ENCODE measurements around the gene ANTXR2.

Gene ANTXR2

DNA sequence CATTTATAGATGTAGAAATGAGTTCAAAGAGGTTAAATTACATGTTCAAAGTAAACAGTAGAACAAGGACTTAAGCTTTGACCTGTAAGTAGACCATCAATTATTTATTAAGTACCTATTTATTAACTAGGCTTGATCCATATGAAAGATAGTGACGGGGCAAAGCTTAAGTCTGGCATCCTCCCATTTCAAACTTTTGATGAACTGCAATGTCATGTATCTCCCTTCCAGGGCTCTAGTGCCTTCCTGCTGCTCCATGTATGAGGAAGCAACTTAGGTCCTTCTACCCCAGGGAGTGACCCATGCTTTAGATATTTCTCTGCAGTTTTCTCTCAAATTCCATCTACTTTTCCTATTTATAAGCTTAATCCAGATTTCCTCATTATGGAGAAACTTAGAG lies 31.9 kb upstream of the ANTXR2 start:
- Histone ChIP-seq H3K9me3 (ENCODE audit: control insufficient read depth in 1 of 2, low read length in 2 of 2) (peaks cover 0 to 7% of the 10 kb centered on the region in 2 donors), H3K9ac (ENCODE audit: low read depth in 1 of 2, low read length in 2 of 2) (no peak overlapping the region), H3K4me1 (ENCODE audit: control insufficient read depth in 1 of 2, insufficient read depth in 2 of 2, low read length in 2 of 2) (no peaks in the 10 kb centered on the region), H3K36me3 (ENCODE audit: control insufficient read depth in 1 of 2, insufficient read depth in 2 of 2, low read length in 2 of 2) (no peaks in the 10 kb centered on the region), H3K4me3 (ENCODE audit: low read depth in 1 of 2, low read length in 2 of 2) (no peak overlapping the region), H3K27me3 (ENCODE audit: control insufficient read depth in 1 of 2, insufficient read depth in 2 of 2, low read length in 2 of 2) (no peaks in the 10 kb centered on the region), H3K27ac (ENCODE audit: low read depth, low read length) (no peak overlapping the region)

- no peaks in the 10 kb centered on the region for H3K36me3 ChIP-seq (ENCODE audit: control insufficient read depth in 1 of 2, insufficient read depth in 2 of 2, low read length in 2 of 2)
- no peak overlapping the region for H3K27ac ChIP-seq (ENCODE audit: low read depth, low read length)
- no peaks in the 10 kb centered on the region for H3K27me3 ChIP-seq (ENCODE audit: control insufficient read depth in 1 of 2, insufficient read depth in 2 of 2, low read length in 2 of 2)
- H3K9ac ChIP-seq (ENCODE audit: low read depth in 1 of 2, low read length in 2 of 2), result no peak overlapping the region
- H3K9me3 ChIP-seq (ENCODE audit: control insufficient read depth in 1 of 2, low read length in 2 of 2), result peaks cover 0 to 7% of the 10 kb centered on the region in 2 donors
- no peaks in the 10 kb centered on the region for H3K4me1 ChIP-seq (ENCODE audit: control insufficient read depth in 1 of 2, insufficient read depth in 2 of 2, low read length in 2 of 2)
- H3K4me3 ChIP-seq (ENCODE audit: low read depth in 1 of 2, low read length in 2 of 2), result no peak overlapping the region
Observed at GRCh38 chr4:80103629-80104028, 30.6 kb upstream of the ANTXR2 start.

DNA sequence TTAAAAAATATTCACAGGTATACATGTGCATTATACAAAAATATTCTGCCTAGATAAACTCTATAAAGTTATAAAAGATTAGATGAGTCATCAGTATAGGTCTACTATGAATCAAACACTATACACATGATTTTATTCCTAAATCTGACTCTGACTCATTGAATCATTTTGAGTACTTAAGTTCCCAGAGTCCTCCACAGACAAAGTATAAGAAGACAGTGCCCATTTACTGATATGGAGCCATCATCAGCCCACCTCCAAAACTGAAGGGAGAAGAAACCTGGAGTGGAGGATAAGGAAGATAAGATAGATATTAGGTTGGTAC lies 28.7 kb upstream of the ANTXR2 start:
- H3K4me3 ChIP-seq (ENCODE audit: low read depth in 1 of 2, low read length in 2 of 2), result no peak overlapping the region
- H3K27ac ChIP-seq (ENCODE audit: low read depth, low read length), result no peak overlapping the region
- no peaks in the 10 kb centered on the region for H3K9me3 ChIP-seq (ENCODE audit: control insufficient read depth in 1 of 2, low read length in 2 of 2)
- no peaks in the 10 kb centered on the region for H3K27me3 ChIP-seq (ENCODE audit: control insufficient read depth in 1 of 2, insufficient read depth in 2 of 2, low read length in 2 of 2)
- H3K36me3 ChIP-seq (ENCODE audit: control insufficient read depth in 1 of 2, insufficient read depth in 2 of 2, low read length in 2 of 2), result no peaks in the 10 kb centered on the region
- no peaks in the 10 kb centered on the region for H3K4me1 ChIP-seq (ENCODE audit: control insufficient read depth in 1 of 2, insufficient read depth in 2 of 2, low read length in 2 of 2)
- no peak overlapping the region for H3K9ac ChIP-seq (ENCODE audit: low read depth in 1 of 2, low read length in 2 of 2)

GRCh38 chr4:80101071-80101791 lies 28.2 kb upstream of the ANTXR2 start:
- Histone ChIP-seq H3K27me3 (ENCODE audit: control insufficient read depth in 1 of 2, insufficient read depth in 2 of 2, low read length in 2 of 2) (no peaks in the 10 kb centered on the region), H3K4me1 (ENCODE audit: control insufficient read depth in 1 of 2, insufficient read depth in 2 of 2, low read length in 2 of 2) (no peaks in the 10 kb centered on the region), H3K27ac (ENCODE audit: low read depth, low read length) (no peak overlapping the region), H3K9ac (ENCODE audit: low read depth in 1 of 2, low read length in 2 of 2) (no peak overlapping the region), H3K4me3 (ENCODE audit: low read depth in 1 of 2, low read length in 2 of 2) (no peak overlapping the region), H3K9me3 (ENCODE audit: control insufficient read depth in 1 of 2, low read length in 2 of 2) (no peaks in the 10 kb centered on the region), H3K36me3 (ENCODE audit: control insufficient read depth in 1 of 2, insufficient read depth in 2 of 2, low read length in 2 of 2) (no peaks in the 10 kb centered on the region)

DNA sequence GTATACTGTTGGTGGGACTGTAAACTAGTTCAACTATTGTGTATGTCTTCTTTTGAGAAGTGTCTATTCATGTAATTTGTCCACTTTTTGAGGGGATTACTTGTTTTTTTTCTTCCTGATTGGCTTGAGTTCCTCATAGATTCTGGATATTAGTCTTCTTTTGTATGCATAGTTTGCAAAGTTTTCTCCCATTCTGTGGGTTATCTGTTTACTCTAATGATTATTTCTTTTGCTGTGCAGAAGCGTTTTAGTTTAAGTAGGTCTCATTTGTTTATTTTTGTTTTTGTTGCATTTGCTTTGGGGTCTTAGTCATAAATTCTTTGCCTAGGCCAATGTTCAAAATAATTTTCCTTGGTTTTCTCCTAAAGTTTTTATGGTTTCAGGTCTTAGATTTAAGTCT lies 26.6 kb upstream of the ANTXR2 start:
- H3K9ac ChIP-seq (ENCODE audit: low read depth in 1 of 2, low read length in 2 of 2), result no peak overlapping the region
- H3K4me3 ChIP-seq (ENCODE audit: low read depth in 1 of 2, low read length in 2 of 2), result no peak overlapping the region
- H3K27ac ChIP-seq (ENCODE audit: low read depth, low read length), result no peak overlapping the region
- no peaks in the 10 kb centered on the region for H3K27me3 ChIP-seq (ENCODE audit: control insufficient read depth in 1 of 2, insufficient read depth in 2 of 2, low read length in 2 of 2)
- H3K4me1 ChIP-seq (ENCODE audit: control insufficient read depth in 1 of 2, insufficient read depth in 2 of 2, low read length in 2 of 2), result no peaks in the 10 kb centered on the region
- no peaks in the 10 kb centered on the region for H3K36me3 ChIP-seq (ENCODE audit: control insufficient read depth in 1 of 2, insufficient read depth in 2 of 2, low read length in 2 of 2)
- H3K9me3 ChIP-seq (ENCODE audit: control insufficient read depth in 1 of 2, low read length in 2 of 2), result no peaks in the 10 kb centered on the region

DNA sequence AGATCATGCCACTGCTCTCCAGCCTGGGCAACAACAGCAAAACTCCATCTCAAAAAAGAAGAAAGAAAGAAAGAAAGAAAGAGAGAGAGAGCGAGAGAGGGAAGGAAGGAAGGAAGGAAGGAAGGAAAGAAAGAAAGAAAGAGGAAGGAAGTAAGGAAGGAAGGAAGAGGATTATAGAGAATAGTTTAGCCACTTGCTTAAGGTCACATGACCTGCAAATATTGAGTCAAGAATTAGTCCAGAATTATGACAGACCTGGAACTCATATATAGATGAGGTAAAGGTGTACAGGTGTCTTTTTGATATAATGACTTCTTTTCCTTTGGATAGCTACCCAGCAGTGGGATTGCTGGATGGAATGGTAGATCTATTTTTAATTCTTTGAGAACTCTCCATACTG lies 25.6 kb upstream of the ANTXR2 start:
- H3K9me3 ChIP-seq (ENCODE audit: control insufficient read depth in 1 of 2, low read length in 2 of 2), result no peaks in the 10 kb centered on the region
- no peaks in the 10 kb centered on the region for H3K27me3 ChIP-seq (ENCODE audit: control insufficient read depth in 1 of 2, insufficient read depth in 2 of 2, low read length in 2 of 2)
- no peaks in the 10 kb centered on the region for H3K36me3 ChIP-seq (ENCODE audit: control insufficient read depth in 1 of 2, insufficient read depth in 2 of 2, low read length in 2 of 2)
- no peak overlapping the region for H3K27ac ChIP-seq (ENCODE audit: low read depth, low read length)
- H3K9ac ChIP-seq (ENCODE audit: low read depth in 1 of 2, low read length in 2 of 2), result no peak overlapping the region
- H3K4me1 ChIP-seq (ENCODE audit: control insufficient read depth in 1 of 2, insufficient read depth in 2 of 2, low read length in 2 of 2), result no peaks in the 10 kb centered on the region
- H3K4me3 ChIP-seq (ENCODE audit: low read depth in 1 of 2, low read length in 2 of 2), result no peak overlapping the region

DNA sequence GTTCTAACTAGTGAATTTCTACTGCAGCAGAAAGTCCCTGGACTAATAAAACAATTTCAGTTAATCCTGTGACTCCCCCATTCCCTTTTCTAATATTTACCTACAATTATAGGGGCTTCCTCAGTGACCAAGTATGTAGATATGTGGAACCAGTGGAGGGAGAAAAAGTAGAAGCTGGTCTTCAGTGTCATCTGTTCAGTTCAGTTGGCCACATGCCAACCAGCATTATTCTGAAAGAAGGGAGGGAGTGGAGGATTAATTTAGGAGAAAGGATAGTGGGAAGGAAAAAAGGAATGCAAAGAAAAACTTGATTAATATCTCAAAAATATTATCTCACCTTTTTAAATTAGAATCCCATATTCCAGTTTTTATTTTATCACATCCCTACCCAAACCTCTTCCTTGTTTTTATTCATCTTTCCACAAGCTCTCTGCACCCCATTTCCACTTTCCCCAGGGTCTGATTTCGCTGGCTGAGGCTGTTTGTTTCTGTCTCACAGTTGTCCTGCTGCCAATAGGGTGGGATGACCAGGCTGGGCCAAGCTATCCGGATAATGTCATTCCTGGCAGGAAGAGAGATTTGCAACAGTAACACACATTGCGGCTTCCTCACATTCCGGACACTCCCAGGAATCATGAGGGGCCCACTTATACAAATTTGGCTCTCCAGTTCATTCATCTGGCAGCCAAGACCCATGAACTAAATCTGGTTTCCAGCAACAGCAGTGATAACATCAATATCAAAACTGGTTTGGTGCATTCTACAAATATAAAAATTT lies 24.6 kb upstream of the ANTXR2 start:
- H3K9ac ChIP-seq (ENCODE audit: low read depth in 1 of 2, low read length in 2 of 2), result no peak overlapping the region
- no peaks in the 10 kb centered on the region for H3K27me3 ChIP-seq (ENCODE audit: control insufficient read depth in 1 of 2, insufficient read depth in 2 of 2, low read length in 2 of 2)
- H3K9me3 ChIP-seq (ENCODE audit: control insufficient read depth in 1 of 2, low read length in 2 of 2), result no peaks in the 10 kb centered on the region
- no peaks in the 10 kb centered on the region for H3K36me3 ChIP-seq (ENCODE audit: control insufficient read depth in 1 of 2, insufficient read depth in 2 of 2, low read length in 2 of 2)
- no peaks in the 10 kb centered on the region for H3K4me1 ChIP-seq (ENCODE audit: control insufficient read depth in 1 of 2, insufficient read depth in 2 of 2, low read length in 2 of 2)
- H3K4me3 ChIP-seq (ENCODE audit: low read depth in 1 of 2, low read length in 2 of 2), result no peak overlapping the region
- H3K27ac ChIP-seq (ENCODE audit: low read depth, low read length), result no peak overlapping the region

GRCh38 chr4:80096175-80096850 lies 23.3 kb upstream of the ANTXR2 start:
- H3K27me3 ChIP-seq (ENCODE audit: control insufficient read depth in 1 of 2, insufficient read depth in 2 of 2, low read length in 2 of 2), result no peaks in the 10 kb centered on the region
- no peaks in the 10 kb centered on the region for H3K36me3 ChIP-seq (ENCODE audit: control insufficient read depth in 1 of 2, insufficient read depth in 2 of 2, low read length in 2 of 2)
- no peak overlapping the region for H3K27ac ChIP-seq (ENCODE audit: low read depth, low read length)
- H3K9ac ChIP-seq (ENCODE audit: low read depth in 1 of 2, low read length in 2 of 2), result no peak overlapping the region
- no peaks in the 10 kb centered on the region for H3K4me1 ChIP-seq (ENCODE audit: control insufficient read depth in 1 of 2, insufficient read depth in 2 of 2, low read length in 2 of 2)
- H3K4me3 ChIP-seq (ENCODE audit: low read depth in 1 of 2, low read length in 2 of 2), result no peak overlapping the region
- no peaks in the 10 kb centered on the region for H3K9me3 ChIP-seq (ENCODE audit: control insufficient read depth in 1 of 2, low read length in 2 of 2)

GRCh38 chr4:80094191-80094590 lies 21.2 kb upstream of the ANTXR2 start:
- Histone ChIP-seq H3K9me3 (ENCODE audit: control insufficient read depth in 1 of 2, low read length in 2 of 2) (no peaks in the 10 kb centered on the region), H3K4me3 (ENCODE audit: low read depth in 1 of 2, low read length in 2 of 2) (no peak overlapping the region)

DNA sequence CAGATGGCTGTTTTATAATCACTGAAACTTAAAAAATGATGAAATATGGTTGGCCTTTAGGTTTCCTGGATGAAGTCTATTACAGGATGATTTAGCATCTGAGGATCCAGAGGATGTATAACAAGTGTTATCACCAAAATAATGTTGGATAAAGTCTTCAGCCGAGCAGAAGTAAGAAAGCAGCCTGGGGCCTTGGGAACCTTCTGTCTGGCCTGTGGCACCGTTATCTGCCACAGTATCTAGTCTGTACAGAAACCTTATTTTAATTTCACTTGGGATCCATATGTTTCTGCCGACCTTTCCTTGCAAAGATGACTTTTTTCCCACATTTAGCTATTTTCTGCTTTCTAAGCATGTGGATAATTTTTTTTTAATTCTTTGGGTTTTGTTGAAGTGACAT lies 20.5 kb upstream of the ANTXR2 start:
- Histone ChIP-seq H3K36me3 (ENCODE audit: control insufficient read depth in 1 of 2, insufficient read depth in 2 of 2, low read length in 2 of 2) (no peaks in the 10 kb centered on the region), H3K27me3 (ENCODE audit: control insufficient read depth in 1 of 2, insufficient read depth in 2 of 2, low read length in 2 of 2) (no peaks in the 10 kb centered on the region), H3K9ac (ENCODE audit: low read depth in 1 of 2, low read length in 2 of 2) (no peak overlapping the region), H3K4me3 (ENCODE audit: low read depth in 1 of 2, low read length in 2 of 2) (no peak overlapping the region), H3K27ac (ENCODE audit: low read depth, low read length) (no peak overlapping the region), H3K9me3 (ENCODE audit: control insufficient read depth in 1 of 2, low read length in 2 of 2) (no peaks in the 10 kb centered on the region), H3K4me1 (ENCODE audit: control insufficient read depth in 1 of 2, insufficient read depth in 2 of 2, low read length in 2 of 2) (no peaks in the 10 kb centered on the region)

More at GRCh38 chr4:80094191-80094590, 21.2 kb upstream of the ANTXR2 start:
- Histone ChIP-seq H3K36me3 (ENCODE audit: control insufficient read depth in 1 of 2, insufficient read depth in 2 of 2, low read length in 2 of 2) (no peaks in the 10 kb centered on the region), H3K27ac (ENCODE audit: low read depth, low read length) (no peak overlapping the region), H3K27me3 (ENCODE audit: control insufficient read depth in 1 of 2, insufficient read depth in 2 of 2, low read length in 2 of 2) (no peaks in the 10 kb centered on the region), H3K4me1 (ENCODE audit: control insufficient read depth in 1 of 2, insufficient read depth in 2 of 2, low read length in 2 of 2) (no peaks in the 10 kb centered on the region), H3K9ac (ENCODE audit: low read depth in 1 of 2, low read length in 2 of 2) (no peak overlapping the region)

All from duodenal mucosa (tissue), 2 donors.